HG03469 (cell line): ENCODE data around the gene EARS2.

Experiments
- ATAC-seq: cut with Tn5 transposase; IDR thresholded peaks from one replicate; pipeline ENCODE4 v1.9.1; 2021; ENCODE audit warnings: mild to moderate bottlenecking, moderate library complexity, moderate number of reproducible peaks; ENCODE audit not compliant: unreplicated experiment

The EARS2 gene

DNA sequence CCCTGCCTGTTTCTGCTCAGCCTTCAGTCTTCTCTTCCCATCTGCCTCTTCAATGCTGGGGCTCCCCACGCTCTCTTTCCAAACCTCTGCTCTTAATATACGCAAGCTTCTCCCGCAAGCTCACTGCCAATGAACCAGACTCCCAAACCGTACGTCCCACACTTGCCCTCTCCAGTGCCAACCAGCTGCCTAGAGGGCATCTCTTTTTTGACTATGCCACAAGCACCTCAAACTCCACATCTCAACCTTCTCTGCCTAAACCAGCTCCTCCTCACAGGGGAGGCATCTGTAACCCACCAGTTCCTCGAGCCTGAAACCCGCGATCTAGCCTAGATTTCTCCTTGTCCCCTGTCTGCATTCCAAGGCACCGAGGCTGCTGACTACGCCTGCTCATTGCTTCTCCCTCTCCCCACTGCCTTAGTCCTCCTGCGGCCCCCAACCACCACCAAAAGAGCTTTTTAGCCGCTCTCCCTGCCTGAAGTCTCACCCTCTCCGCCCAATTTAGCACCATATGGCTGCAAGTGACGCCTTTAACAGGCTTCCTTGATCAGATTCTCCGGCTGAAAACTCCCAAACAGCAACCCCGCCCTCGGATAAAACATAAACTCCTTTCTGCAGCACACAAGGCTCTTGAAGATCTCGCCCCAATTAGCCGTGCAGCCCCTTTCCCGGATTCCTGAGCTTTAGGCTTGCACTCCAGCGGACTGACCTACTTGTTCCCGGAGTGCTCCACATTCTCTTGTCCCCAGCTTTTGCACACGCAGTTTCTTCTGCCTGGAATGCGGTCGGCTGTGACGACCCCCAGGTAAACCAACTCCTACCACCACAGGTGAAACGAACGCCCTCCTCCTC lies 48.3 kb downstream of the EARS2 start:
- ATAC-seq = no peak

GRCh38 chr16:23506606-23506994 lies 50.5 kb downstream of the EARS2 start:
- ATAC-seq = no peak

DNA sequence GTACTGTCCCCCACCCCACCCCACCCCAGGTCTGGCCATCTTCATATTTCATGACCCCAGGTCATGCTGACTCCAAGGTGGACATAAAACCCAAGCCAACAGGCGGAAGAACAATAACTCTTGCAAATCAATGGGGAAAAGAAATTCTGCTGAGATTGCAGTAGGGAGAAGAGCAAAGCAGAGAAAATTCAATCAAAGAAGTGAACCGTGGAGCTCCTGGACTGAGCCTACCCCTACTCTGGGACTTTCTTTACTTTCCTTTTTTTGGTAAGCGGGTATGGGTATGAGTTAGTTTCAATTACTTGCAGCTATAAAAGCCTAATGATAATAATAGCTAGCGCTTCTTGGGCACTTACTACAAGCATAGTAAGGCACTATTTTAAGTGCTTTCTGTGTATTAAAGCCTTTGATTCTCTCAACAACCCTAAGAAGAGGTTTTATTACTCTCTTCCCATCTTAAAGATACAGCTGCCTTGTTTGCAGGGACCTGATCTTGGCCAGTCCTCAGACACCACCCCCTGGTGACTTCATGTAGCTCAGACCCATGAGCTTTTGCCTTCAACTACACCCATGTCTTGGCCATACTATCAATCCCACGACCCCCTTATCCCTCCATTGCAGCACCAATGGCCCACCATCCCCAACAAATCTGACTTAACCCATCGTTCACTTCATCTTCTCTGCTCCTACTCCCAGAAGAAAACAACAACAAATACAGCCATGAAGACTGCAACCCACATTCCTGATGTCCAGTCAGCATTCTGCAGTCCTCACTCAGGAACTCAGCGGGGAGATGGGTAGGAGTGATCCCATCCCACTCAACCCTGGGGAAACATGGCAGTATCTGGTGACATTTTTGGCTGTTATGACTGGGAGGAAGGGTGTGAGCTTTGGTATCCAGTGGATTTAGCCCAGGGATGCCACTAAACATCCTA lies 51.2 kb downstream of the EARS2 start:
- ATAC-seq = no peak

- no peak for ATAC-seq
Measured at GRCh38 chr16:23505180-23505665, 51.9 kb downstream of the EARS2 start.

DNA sequence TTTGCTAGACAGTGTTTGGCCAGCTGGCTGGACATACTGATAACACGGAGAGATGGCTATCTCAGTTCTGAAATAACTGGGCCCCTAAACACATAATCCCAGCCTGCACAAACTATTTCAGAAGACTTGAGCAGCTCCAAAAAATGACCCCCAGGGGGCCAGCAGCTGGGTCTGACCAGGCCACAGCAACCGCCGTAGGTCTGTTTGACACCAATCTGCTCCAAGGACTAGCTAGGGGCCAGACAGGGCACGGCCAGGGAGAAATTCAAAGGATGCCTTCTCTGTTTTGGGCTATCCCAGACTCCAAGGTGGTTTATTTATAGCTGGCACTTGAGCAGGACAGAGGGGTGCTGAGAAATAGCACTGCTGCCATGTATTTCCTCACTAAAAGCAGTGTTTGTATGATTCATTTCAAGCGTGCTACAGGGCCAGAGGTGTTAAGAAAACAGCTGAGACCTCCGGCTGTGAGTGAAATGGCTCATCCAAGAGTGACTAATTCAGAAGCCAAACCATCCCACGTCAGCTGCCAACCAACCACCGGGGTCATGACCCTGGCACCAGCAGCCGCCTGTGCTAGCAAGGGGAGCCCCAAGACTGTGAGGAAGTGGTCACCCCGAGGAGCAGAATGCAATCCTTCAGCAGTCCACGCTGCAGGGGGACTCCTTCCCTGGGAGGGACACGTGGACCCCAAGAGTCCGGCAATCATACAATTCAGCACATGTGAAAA lies 52.5 kb downstream of the EARS2 start:
- ATAC-seq = peak; percentile 34

- no peak for ATAC-seq
Measured at GRCh38 chr16:23504076-23504452, 53.1 kb downstream of the EARS2 start.

DNA sequence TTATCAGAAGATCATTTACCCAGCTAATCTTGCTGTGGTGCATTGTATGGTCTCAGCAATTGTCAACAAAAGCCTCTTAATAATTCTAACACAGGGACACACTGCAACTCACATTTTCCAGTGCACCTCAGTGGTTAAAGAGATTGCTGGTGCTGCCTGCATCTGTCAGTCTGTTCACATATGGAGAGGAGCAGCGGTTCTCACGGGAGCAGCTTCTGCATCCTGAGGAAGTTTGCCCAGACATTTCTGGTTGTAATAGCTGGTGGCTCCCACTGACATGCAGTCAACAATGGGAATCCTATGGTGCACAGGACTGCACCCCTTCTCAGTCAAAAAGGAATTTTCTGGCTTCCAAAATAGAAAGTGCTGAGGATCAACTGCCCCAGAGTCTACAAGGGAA lies 54.7 kb downstream of the EARS2 start:
- no peak for ATAC-seq

GRCh38 chr16:23501291-23501690 lies 55.9 kb downstream of the EARS2 start:
- no peak for ATAC-seq

DNA sequence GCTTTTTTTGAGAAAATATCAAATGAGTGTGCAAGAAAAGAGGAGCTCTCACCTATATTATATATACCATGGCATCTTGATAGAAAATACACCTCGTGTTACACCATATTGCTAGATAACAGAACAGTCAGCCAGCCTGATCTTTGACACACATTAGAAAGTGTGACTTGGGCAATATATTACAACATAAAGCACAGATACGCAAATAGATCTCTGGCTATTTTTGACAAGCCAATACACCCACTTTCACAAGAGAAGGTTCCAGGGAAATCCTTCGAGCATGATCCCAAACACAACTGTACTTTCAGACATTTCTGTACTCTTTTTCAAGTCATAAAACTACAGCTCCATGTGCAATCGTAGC lies 56.3 kb downstream of the EARS2 start:
- no peak for ATAC-seq

DNA sequence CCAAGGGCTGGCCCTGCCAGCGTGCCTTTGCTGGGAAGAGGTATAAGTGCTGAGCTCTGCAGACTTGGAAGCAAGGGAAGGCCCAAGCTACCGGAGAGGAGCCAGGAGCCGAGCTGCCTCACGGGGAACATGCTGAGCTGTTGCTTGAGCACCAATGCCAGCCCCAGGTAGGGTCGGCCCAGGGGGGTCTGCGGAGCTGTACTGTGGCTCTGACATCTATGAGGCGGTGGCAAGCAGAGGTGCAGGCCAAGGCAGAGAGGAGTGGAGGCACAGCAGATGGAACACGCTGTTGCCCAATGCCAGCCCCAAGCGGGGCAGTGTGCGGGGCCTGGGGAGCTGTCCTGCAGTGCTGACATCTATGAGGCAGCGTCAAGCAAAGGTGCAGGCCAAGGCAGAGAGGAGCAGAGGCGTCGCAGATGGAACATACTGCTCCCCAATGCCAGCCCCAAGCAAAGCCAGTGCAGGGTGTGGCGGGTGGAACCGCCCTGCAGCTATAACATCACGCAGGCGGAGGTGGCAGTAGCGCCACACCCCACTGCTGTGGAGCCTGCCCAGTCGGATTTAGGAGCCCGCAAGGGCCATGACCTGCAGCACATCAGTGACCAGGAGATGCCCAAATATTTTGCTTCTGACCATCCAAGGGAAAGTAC lies 56.8 kb downstream of the EARS2 start:
- ATAC-seq = no peak

DNA sequence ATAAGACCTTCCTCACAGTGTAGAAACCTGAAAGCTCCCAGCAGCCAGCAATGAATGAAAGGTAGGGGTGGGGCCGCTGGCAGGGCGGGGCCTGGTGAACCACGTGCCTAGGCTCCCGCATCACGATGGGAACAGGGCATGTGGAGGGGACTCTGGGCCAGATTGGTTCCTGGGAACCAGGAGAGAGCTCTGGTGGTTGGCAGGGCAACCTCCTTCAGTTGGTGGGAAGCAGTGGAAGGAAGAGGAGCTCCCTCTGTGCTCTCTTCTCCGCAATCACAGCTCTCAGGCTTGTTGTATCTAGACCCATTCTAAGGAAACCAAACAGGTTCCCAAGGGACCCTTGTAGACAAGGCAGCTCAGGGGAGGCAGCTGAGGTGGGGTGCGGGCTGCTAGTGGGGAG lies 57.3 kb downstream of the EARS2 start:
- no peak for ATAC-seq

GRCh38 chr16:23498863-23499262 lies 58.3 kb downstream of the EARS2 start:
- no peak for ATAC-seq

- ATAC-seq = no peak
Measured at GRCh38 chr16:23497543-23497868, 59.6 kb downstream of the EARS2 start.

GRCh38 chr16:23496821-23497542 lies 60.2 kb downstream of the EARS2 start:
- no peak for ATAC-seq

GRCh38 chr16:23495671-23496070 lies 61.5 kb downstream of the EARS2 start:
- no peak for ATAC-seq

DNA sequence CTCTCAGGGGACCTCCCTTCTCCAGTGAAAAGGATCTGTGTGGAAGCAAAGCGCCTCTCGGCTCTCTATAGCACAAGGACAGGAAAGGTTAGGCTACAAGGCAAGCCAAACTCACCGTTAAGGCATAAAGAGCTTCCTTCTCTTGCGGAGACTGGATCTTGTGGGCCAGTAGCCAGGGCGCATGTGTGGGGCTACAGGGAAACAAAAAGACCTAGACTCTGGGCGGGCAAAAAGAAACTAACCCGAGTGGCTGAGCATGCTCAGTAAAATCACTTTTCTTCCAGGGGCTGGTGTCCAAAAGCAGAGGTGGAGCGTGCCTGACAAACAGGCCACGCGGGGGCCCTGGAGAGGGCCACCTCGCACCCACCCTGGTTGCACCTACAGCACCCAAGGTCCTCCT lies 63.0 kb downstream of the EARS2 start:
- no peak for ATAC-seq

GRCh38 chr16:23491490-23492391 lies 65.4 kb downstream of the EARS2 start:
- no peak for ATAC-seq

- no peak for ATAC-seq
Measured at GRCh38 chr16:23486480-23486879, 70.7 kb downstream of the EARS2 start.

- ATAC-seq = no peak
Measured at GRCh38 chr16:23485841-23486240, 71.3 kb downstream of the EARS2 start.
